Upper lobe of left lung (tissue), 6 donors: ENCODE measurements around the gene ACY1. TPM values are rescaled to one million over a fixed set of nuclear protein-coding genes. Genes with fewer than 3 reads are reported as not detected.
A peak's percentile ranks its signal among the peaks of the same experiment; 100 is the strongest.

ENCODE experiments used
- ATAC-seq, 2 donors: fragments of 200-7000 bp; cut with Tn5 transposase; one replicate each; pipeline ENCODE4 v1.9.1; 2022; ENCODE audit warnings: mild to moderate bottlenecking in 2 of 2, moderate library complexity in 2 of 2; ENCODE audit not compliant: low FRiP score in 2 of 2
- DNase-seq, 2 donors: peaks; one replicate each; pipeline ENCODE4 v3.0.0-alpha.2; 2019 to 2020
- H3K27ac ChIP-seq, 4 donors: fragments of 200-600 bp; sonication (generic); one replicate each; pipeline ENCODE4 v1.5.1; 2016 to 2019
- H3K27me3 ChIP-seq, 4 donors: fragments of 200-600 bp; sonication (generic); one replicate each; pipeline ENCODE4 v1.5.1; 2017 to 2019
- H3K36me3 ChIP-seq, 4 donors: fragments of 200-600 bp; sonication (generic); one replicate each; pipeline ENCODE4 v1.5.1; 2016 to 2019
- H3K4me1 ChIP-seq, 4 donors: fragments of 200-600 bp; sonication (generic); one replicate each; pipeline ENCODE4 v1.5.1; 2018 to 2019
- H3K4me3 ChIP-seq, 4 donors: fragments of 200-600 bp; sonication (generic); one replicate each; pipeline ENCODE4 v1.5.1; 2017 to 2019; ENCODE audit warnings: mild to moderate bottlenecking in 2 of 4, moderate library complexity in 1 of 4
- H3K9me3 ChIP-seq, 4 donors: fragments of 200-600 bp; sonication (generic); one replicate each; pipeline ENCODE4 v1.5.1; 2018 to 2019
- CTCF ChIP-seq, 6 experiments: fragments of 450-650 bp in 4 of 6; fragments of 200-600 bp in 2 of 6; sonication (generic) in 2 of 6; IDR thresholded peaks; one replicate each; pipeline ENCODE4 v1.5.1; 2016 to 2019; ENCODE audit warnings: antibody characterized with exemption in 6 of 6
- EP300 ChIP-seq, 4 donors: sonication (generic); formaldehyde crosslinking; IDR thresholded peaks; one replicate each; pipeline ENCODE4 v1.5.1; 2017; ENCODE audit warnings: antibody characterized with exemption in 4 of 4, control low read depth in 2 of 4
- POLR2A ChIP-seq, 4 donors: fragments of 450-650 bp; IDR thresholded peaks; one replicate each; pipeline ENCODE4 v1.5.1; 2016 to 2017; ENCODE audit warnings: antibody characterized with exemption in 4 of 4, mild to moderate bottlenecking in 2 of 4
- POLR2AphosphoS5 ChIP-seq, 2 donors: sonication (generic); formaldehyde crosslinking; IDR thresholded peaks; one replicate each; pipeline ENCODE4 v1.5.1; 2017; ENCODE audit warnings: antibody characterized with exemption in 2 of 2
- WGBS, 2 donors: methylation state at CpG; one replicate each; pipeline ENCODE4 v1.1.5; 2017 to 2018; 5-methylcytosine and 5-hydroxymethylcytosine counted together
- total RNA-seq, 6 donors: library from RNA; depleted of rRNA in 4 of 6; stranded (reverse); fragments of >200 nt in 4 of 6; gene quantifications; one replicate each; pipeline versions ENCODE4 v1.1.0 to v1.2.1, GENCODE V29; 2016 to 2021
- donor health status: DM: no; HTN: no; CAD: no; lungs with moderate emphysema.
- donor health status: DM: no; HTN: yes; CAD: no; lungs with severe emphysema.

Gene ACY1
- total RNA-seq, 6 donors from 2014 or later, result 17.4 to 65.0 (median 35.9) TPM

- Histone ChIP-seq H3K27me3 (no peaks in the 10 kb centered on the region), H3K9me3 (no peaks in the 10 kb centered on the region), H3K27ac (peak overlapping the region; percentile 91 to 95 (median 92)), H3K4me3 (peak overlapping the region; percentile 58 to 84 (median 64)), H3K4me1 (peaks cover 23 to 50% (median 32%) of the 10 kb centered on the region in 4 donors), H3K36me3 (no peaks in the 10 kb centered on the region)
- peak; percentile 17 to 40 for ATAC-seq
- WGBS, 2 donors, result 9 to 18% methylated on average over 14 to 30 of the region's 30 CpGs
- TF ChIP-seq POLR2AphosphoS5 (IDR thresholded peaks at IDR 0.05), result no peak
- TF ChIP-seq CTCF (IDR thresholded peaks at IDR 0.05), result peak in 3 of 6 experiments; percentile 12 to 44 (median 40)
- TF ChIP-seq EP300 (IDR thresholded peaks at IDR 0.05), result no peak
- peak; percentile 53 to 87 for DNase-seq
Measured at GRCh38 chr3:51974277-51974962, 8.9 kb upstream of the ACY1 start.

GRCh38 chr3:51974963-51975851 is 8.1 kb upstream of the ACY1 start, which contains the start of gene ABHD14A:
Gene ABHD14A, plus strand, starts transcription at chr3:51975064. Its CDS starts 72 bp downstream, at chr3:51975136.
- Histone ChIP-seq H3K4me1 (peaks cover 23 to 50% (median 32%) of the 10 kb centered on the region in 4 donors), H3K4me3 (peak within 1 kb of the TSS; percentile 58 to 84 (median 64)), H3K36me3 (no peaks in the 10 kb centered on the region), H3K27ac (peak within 1 kb of the TSS; percentile 91 to 95 (median 92)), H3K27me3 (no peaks in the 10 kb centered on the region), H3K9me3 (no peaks in the 10 kb centered on the region)
- DNase-seq (peak; percentile 84 to 96), ATAC-seq (peak; percentile 77 to 92)
- 0 to 1% methylated on average over 14 to 48 of the region's 63 CpGs for WGBS, 2 donors
- no peak for TF ChIP-seq EP300 (IDR thresholded peaks at IDR 0.05)
- peak in 3 of 4 donors; percentile 35 to 83 (median 55) for TF ChIP-seq POLR2A (IDR thresholded peaks at IDR 0.05)
- peak in 1 of 2 donors; percentile 64 for TF ChIP-seq POLR2AphosphoS5 (IDR thresholded peaks at IDR 0.05)
- peak in 1 of 6 experiments; percentile 7 for TF ChIP-seq CTCF (IDR thresholded peaks at IDR 0.05)

GRCh38 chr3:51975852-51976549 is 7.3 kb upstream of the ACY1 start:
- H3K9me3 ChIP-seq, result no peaks in the 10 kb centered on the region
- TF ChIP-seq EP300 (IDR thresholded peaks at IDR 0.05), result no peak
- TF ChIP-seq CTCF (IDR thresholded peaks at IDR 0.05), result peak in 1 of 6 experiments; percentile 25
- H3K36me3 ChIP-seq, result no peaks in the 10 kb centered on the region
- H3K4me1 ChIP-seq, result peaks cover 23 to 50% (median 33%) of the 10 kb centered on the region in 4 donors
- H3K4me3 ChIP-seq, result peak overlapping the region in 3 of 4 donors; percentile 58 to 84 (median 64)
- 34 to 40% methylated on average over 36 to 46 of the region's 46 CpGs for WGBS, 2 donors
- H3K27me3 ChIP-seq, result no peaks in the 10 kb centered on the region
- ATAC-seq, result peak in 1 of 2 donors; percentile 27
- peak overlapping the region; percentile 49 to 95 (median 91) for H3K27ac ChIP-seq
- peak; percentile 75 to 89 for DNase-seq

GRCh38 chr3:51977446-51978142 is 5.7 kb upstream of the ACY1 start:
- H3K36me3 ChIP-seq, result no peaks in the 10 kb centered on the region
- H3K27ac ChIP-seq, result peak overlapping the region in 1 of 4 donors; percentile 91
- H3K9me3 ChIP-seq, result no peaks in the 10 kb centered on the region
- no peak for TF ChIP-seq EP300 (IDR thresholded peaks at IDR 0.05)
- no peak for TF ChIP-seq POLR2AphosphoS5 (IDR thresholded peaks at IDR 0.05)
- TF ChIP-seq POLR2A (IDR thresholded peaks at IDR 0.05), result no peak
- TF ChIP-seq CTCF (IDR thresholded peaks at IDR 0.05), result no peak
- no peak overlapping the region for H3K4me3 ChIP-seq
- DNase-seq (no peak), ATAC-seq (no peak)
- WGBS, 2 donors, result 84 to 87% methylated on average over 5 to 9 of the region's 9 CpGs
- H3K4me1 ChIP-seq, result peaks cover 35 to 56% (median 45%) of the 10 kb centered on the region in 4 donors
- no peaks in the 10 kb centered on the region for H3K27me3 ChIP-seq
